ENCODE measurements around the gene GPR132.

The GPR132 gene

GRCh38 chr14:105013150-105013785, 52.0 kb downstream of the GPR132 start:
- TF ChIP-seq NFIC (IDR thresholded peaks at IDR 0.05) (peak; percentile 84), USF1 (IDR thresholded peaks at IDR 0.05) (no peak)

GRCh38 chr14:105012171-105012985, 52.9 kb downstream of the GPR132 start:
- TF ChIP-seq EP300 (IDR thresholded peaks at IDR 0.05; ENCODE audit: borderline replicate concordance): no peak
- TF ChIP-seq TEAD4 (IDR thresholded peaks at IDR 0.05): no peak
- no peak for TF ChIP-seq EGR1 (IDR thresholded peaks at IDR 0.05)
- no peak for TF ChIP-seq CREB1 (IDR thresholded peaks at IDR 0.05; ENCODE audit: low read depth)
- TF ChIP-seq MAX (IDR thresholded peaks at IDR 0.05): no peak; the same call in 1 of the 2 replicates

GRCh38 chr14:105011312-105011990, 53.8 kb downstream of the GPR132 start:
- TF ChIP-seq TEAD4 (IDR thresholded peaks at IDR 0.05): no peak
- TF ChIP-seq FOXM1 (IDR thresholded peaks at IDR 0.05; ENCODE audit: borderline replicate concordance, low read depth): no peak
- no peak for TF ChIP-seq USF1 (IDR thresholded peaks at IDR 0.05)
- no peak for TF ChIP-seq ZBTB7A (IDR thresholded peaks at IDR 0.05; ENCODE audit: low read depth)
- no peak for TF ChIP-seq CEBPB (IDR thresholded peaks at IDR 0.05)
- TF ChIP-seq REST (IDR thresholded peaks at IDR 0.05; ENCODE audit: low read depth): no peak
- TF ChIP-seq MAX (IDR thresholded peaks at IDR 0.05): no peak
- TF ChIP-seq TCF12 (IDR thresholded peaks at IDR 0.05; ENCODE audit: low read depth): no peak
- no peak for TF ChIP-seq CREB1 (IDR thresholded peaks at IDR 0.05; ENCODE audit: low read depth)
- TF ChIP-seq YY1 (IDR thresholded peaks at IDR 0.05; ENCODE audit: low read depth): no peak

GRCh38 chr14:105010891-105011291, 54.3 kb downstream of the GPR132 start:
- TF ChIP-seq EGR1 (IDR thresholded peaks at IDR 0.05) (no peak), TAF1 (IDR thresholded peaks at IDR 0.05; ENCODE audit: low read depth) (no peak), MAX (IDR thresholded peaks at IDR 0.05) (no peak), CREB1 (IDR thresholded peaks at IDR 0.05; ENCODE audit: low read depth) (no peak), FOXM1 (IDR thresholded peaks at IDR 0.05; ENCODE audit: borderline replicate concordance, low read depth) (no peak)

- TF ChIP-seq TAF1 (IDR thresholded peaks at IDR 0.05; ENCODE audit: low read depth): no peak
- TF ChIP-seq NFIC (IDR thresholded peaks at IDR 0.05): no peak
- TF ChIP-seq USF1 (IDR thresholded peaks at IDR 0.05): no peak
- TF ChIP-seq RAD21 (IDR thresholded peaks at IDR 0.05; ENCODE audit: low read depth): no peak
- TF ChIP-seq TCF12 (IDR thresholded peaks at IDR 0.05; ENCODE audit: low read depth): no peak
- no peak for TF ChIP-seq REST (IDR thresholded peaks at IDR 0.05; ENCODE audit: low read depth)
- TF ChIP-seq CEBPB (IDR thresholded peaks at IDR 0.05): no peak
- no peak for TF ChIP-seq YY1 (IDR thresholded peaks at IDR 0.05; ENCODE audit: low read depth)
Measured at GRCh38 chr14:105010106-105010505, 55.1 kb downstream of the GPR132 start.
